BLaER1 treated with 17β-estradiol and CSF1 and Interleukin-3, amounts not matched to agents 10 nM and 100 nM (cell line): ENCODE data around the gene CLSTN1.

Experiments used
- H3K27ac ChIP-seq, 11 experiments: shearing (Covaris generic); formaldehyde crosslinking; 2 replicates each; pipeline ENCODE4 v1.8.1; 2022
- H3K27me3 ChIP-seq, 11 experiments: shearing (Covaris generic); formaldehyde crosslinking; 2 replicates each; pipeline ENCODE4 v1.8.1; 2022
- H3K36me3 ChIP-seq, 11 experiments: shearing (Covaris generic); formaldehyde crosslinking; 2 replicates each; pipeline ENCODE4 v1.8.1; 2022
- H3K4me1 ChIP-seq, 10 experiments: shearing (Covaris generic); formaldehyde crosslinking; 2 replicates each; pipeline ENCODE4 v1.8.1; 2022
- H3K4me2 ChIP-seq, 11 experiments: shearing (Covaris generic); formaldehyde crosslinking; 2 replicates each; pipeline ENCODE4 v1.8.1; 2022
- H3K4me3 ChIP-seq, 10 experiments: shearing (Covaris generic); formaldehyde crosslinking; 2 replicates each; pipeline ENCODE4 v1.8.1; 2022
- H3K9ac ChIP-seq, 11 experiments: shearing (Covaris generic); formaldehyde crosslinking; 2 replicates each; pipeline ENCODE4 v1.8.1; 2022
- H3K9me3 ChIP-seq, 11 experiments: shearing (Covaris generic); formaldehyde crosslinking; replicated peaks in 1 of 11; 2 replicates each; pipeline ENCODE4 v1.8.1; 2022
- H4K20me1 ChIP-seq, 11 experiments: shearing (Covaris generic); formaldehyde crosslinking; 2 replicates each; pipeline ENCODE4 v1.8.1; 2022
- Cebpa-rat ChIP-seq, 11 experiments: shearing (Covaris generic); IDR thresholded peaks; 2 replicates each; pipeline ENCODE4 v1.8.1; 2022

Gene CLSTN1

DNA sequence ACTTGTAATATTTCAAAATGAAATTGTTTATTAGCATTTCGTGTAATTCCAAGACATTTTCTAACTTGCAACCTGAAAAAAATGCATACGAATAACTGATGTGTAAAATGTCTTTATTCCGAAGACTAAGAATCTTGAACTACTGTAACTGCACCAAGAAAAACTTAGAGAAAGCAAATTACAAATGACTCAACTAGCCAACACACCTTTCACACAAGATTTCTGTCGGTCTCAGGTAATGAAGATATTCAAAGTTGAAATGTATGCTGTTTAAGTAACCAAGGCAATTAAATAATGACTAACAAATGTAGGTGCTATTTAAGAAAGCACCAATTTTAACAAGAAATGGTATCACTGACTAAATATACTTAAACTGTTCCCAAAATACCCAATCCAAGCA lies 2.1 kb downstream of the CLSTN1 start:
- Histone ChIP-seq H3K4me1 (peaks cover 46 to 61% (median 50%) of the 10 kb centered on the region in 10 experiments), H3K4me3 (peak overlapping the region in 8 of 10 experiments; percentile 92 to 100 (median 99); a peak in 10 of 20 replicates), H3K4me2 (peak overlapping the region; percentile 76 to 99 (median 95); a peak in 21 of 22 replicates), H3K36me3 (peaks cover 0 to 22% (median 16%) of the 10 kb centered on the region in 11 experiments; a peak in 17 of 22 replicates), H3K9me3 (peaks cover 0 to 19% (median 17%) of the 10 kb centered on the region in 11 experiments; a peak in 17 of 22 replicates), H3K9ac (peak overlapping the region in 8 of 11 experiments; percentile 84 to 95 (median 94); a peak in 13 of 22 replicates), H3K27me3 (no peaks in the 10 kb centered on the region), H3K27ac (no peak overlapping the region), H4K20me1 (peaks cover 5 to 39% (median 33%) of the 10 kb centered on the region in 11 experiments; a peak in 19 of 22 replicates)
- no peak for TF ChIP-seq Cebpa-rat (IDR thresholded peaks at IDR 0.05)

DNA sequence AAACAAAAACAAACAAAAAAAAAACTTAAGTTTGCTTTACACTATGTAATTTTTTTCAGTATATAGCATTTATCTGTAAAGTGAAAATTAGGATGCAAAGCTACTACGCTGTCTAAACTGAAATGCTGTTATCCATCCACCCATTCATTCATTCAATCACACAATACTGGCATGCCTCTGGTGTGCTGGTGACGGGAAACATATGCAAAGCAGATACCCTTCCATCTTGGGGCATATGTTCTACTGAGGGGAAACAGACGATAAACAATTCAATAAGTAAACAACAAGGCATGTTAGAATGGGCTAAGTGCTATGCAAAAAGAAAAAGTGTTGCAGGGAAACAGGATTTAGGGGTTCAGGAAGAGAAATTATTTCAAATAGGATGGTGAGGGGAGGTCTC lies 3.2 kb downstream of the CLSTN1 start:
- Histone ChIP-seq H3K9ac (no peak overlapping the region), H3K4me1 (peaks cover 45 to 59% (median 51%) of the 10 kb centered on the region in 10 experiments), H3K4me3 (no peak overlapping the region), H3K9me3 (peaks cover 0 to 22% (median 20%) of the 10 kb centered on the region in 11 experiments; a peak in 17 of 22 replicates), H3K27ac (no peak overlapping the region), H3K27me3 (no peaks in the 10 kb centered on the region), H4K20me1 (peaks cover 5 to 46% (median 33%) of the 10 kb centered on the region in 11 experiments; a peak in 19 of 22 replicates), H3K36me3 (peaks cover 0 to 29% (median 17%) of the 10 kb centered on the region in 11 experiments; a peak in 17 of 22 replicates), H3K4me2 (peak overlapping the region in 10 of 11 experiments; percentile 76 to 99 (median 94); a peak in 17 of 22 replicates)
- no peak for TF ChIP-seq Cebpa-rat (IDR thresholded peaks at IDR 0.05)

DNA sequence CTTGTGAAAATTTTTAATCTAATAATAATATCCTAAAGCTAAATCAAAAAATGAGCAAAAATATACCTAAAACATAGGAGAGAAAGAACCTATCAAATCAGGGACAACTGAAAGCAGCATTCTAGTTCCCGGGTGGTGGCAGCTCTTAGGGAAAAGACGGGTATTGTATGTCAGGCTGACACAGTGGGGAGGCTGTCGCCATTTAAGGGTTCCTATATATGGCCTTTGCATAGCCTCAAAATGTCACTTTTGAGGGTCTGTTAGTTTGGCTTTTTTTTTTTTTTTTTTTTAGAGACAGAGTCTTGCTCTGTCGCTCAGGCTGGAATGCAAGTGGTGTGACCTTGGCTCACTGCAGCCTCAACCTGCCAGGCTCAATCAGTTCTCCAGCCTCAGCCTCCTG lies 6.0 kb downstream of the CLSTN1 start:
- peaks cover 0 to 22% (median 20%) of the 10 kb centered on the region in 11 experiments; a peak in 17 of 22 replicates for H3K9me3 ChIP-seq
- H3K4me1 ChIP-seq: peaks cover 39 to 57% (median 48%) of the 10 kb centered on the region in 10 experiments
- H3K4me3 ChIP-seq: no peak overlapping the region
- H3K36me3 ChIP-seq: peaks cover 0 to 29% (median 17%) of the 10 kb centered on the region in 11 experiments; a peak in 17 of 22 replicates
- TF ChIP-seq Cebpa-rat (IDR thresholded peaks at IDR 0.05): no peak
- no peak overlapping the region for H3K27ac ChIP-seq
- H3K4me2 ChIP-seq: no peak overlapping the region
- peaks cover 9 to 66% (median 51%) of the 10 kb centered on the region in 11 experiments; a peak in 20 of 22 replicates for H4K20me1 ChIP-seq
- no peak overlapping the region for H3K9ac ChIP-seq
- no peaks in the 10 kb centered on the region for H3K27me3 ChIP-seq

DNA sequence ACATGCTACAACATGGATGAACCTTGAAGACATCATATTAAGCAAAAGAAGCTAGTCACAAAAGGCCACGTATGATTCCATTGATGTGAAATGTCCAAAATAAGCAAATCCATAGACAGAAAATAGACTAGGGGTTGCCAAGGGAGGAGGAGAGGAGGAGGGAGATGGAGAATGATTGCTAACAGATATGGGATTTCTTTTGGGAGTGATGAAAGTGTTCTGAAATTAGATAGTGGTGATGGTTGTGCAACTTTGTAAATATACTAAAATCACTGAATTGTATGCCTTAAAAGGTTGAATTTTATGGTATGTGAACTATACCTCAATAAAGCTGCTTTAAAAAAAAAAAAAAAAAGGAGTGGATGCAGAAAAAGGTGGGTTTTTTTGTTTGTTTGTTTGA lies 7.6 kb downstream of the CLSTN1 start:
- H3K9ac ChIP-seq: no peak overlapping the region
- peaks cover 6 to 66% (median 51%) of the 10 kb centered on the region in 11 experiments; a peak in 20 of 22 replicates for H4K20me1 ChIP-seq
- peaks cover 28 to 53% (median 35%) of the 10 kb centered on the region in 10 experiments for H3K4me1 ChIP-seq
- no peak overlapping the region for H3K4me3 ChIP-seq
- peaks cover 0 to 29% (median 17%) of the 10 kb centered on the region in 11 experiments; a peak in 17 of 22 replicates for H3K36me3 ChIP-seq
- peaks cover 0 to 22% (median 20%) of the 10 kb centered on the region in 11 experiments; a peak in 17 of 22 replicates for H3K9me3 ChIP-seq
- no peak for TF ChIP-seq Cebpa-rat (IDR thresholded peaks at IDR 0.05)
- H3K4me2 ChIP-seq: no peak overlapping the region
- no peak overlapping the region for H3K27ac ChIP-seq
- no peaks in the 10 kb centered on the region for H3K27me3 ChIP-seq

DNA sequence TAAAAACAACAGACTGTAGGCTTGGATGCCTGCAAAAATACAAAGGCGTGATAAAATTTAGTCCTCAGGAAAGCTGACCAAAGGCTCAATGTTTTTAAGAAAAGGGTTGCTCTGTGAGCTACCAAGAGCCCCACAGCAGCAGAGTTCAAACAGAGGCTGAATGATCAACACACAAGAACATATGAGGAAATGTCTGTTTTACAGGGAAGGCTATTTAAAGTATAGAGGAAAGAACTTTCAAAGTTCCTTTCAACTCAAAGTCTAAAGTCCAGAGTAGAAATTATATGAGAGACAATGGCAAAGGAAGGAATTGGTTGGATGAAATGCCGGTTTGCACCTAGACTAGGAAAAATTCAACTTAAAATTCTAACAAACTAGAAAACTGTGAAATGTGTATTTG lies 8.6 kb downstream of the CLSTN1 start:
- H3K9me3 ChIP-seq: peaks cover 0 to 22% (median 20%) of the 10 kb centered on the region in 11 experiments; a peak in 17 of 22 replicates
- H3K9ac ChIP-seq: peak overlapping the region in 1 of 11 experiments; percentile 10; a peak in 2 of 22 replicates
- H3K4me2 ChIP-seq: peak overlapping the region in 9 of 11 experiments; percentile 9 to 56 (median 24); a peak in 13 of 22 replicates
- H3K36me3 ChIP-seq: peaks cover 0 to 29% (median 17%) of the 10 kb centered on the region in 11 experiments; a peak in 17 of 22 replicates
- no peak overlapping the region for H3K4me3 ChIP-seq
- peaks cover 18 to 43% (median 28%) of the 10 kb centered on the region in 10 experiments for H3K4me1 ChIP-seq
- no peak for TF ChIP-seq Cebpa-rat (IDR thresholded peaks at IDR 0.05)
- peak overlapping the region in 1 of 11 experiments; percentile 26; a peak in 1 of 22 replicates for H3K27ac ChIP-seq
- H3K27me3 ChIP-seq: no peaks in the 10 kb centered on the region
- peaks cover 1 to 66% (median 51%) of the 10 kb centered on the region in 11 experiments; a peak in 20 of 22 replicates for H4K20me1 ChIP-seq

DNA sequence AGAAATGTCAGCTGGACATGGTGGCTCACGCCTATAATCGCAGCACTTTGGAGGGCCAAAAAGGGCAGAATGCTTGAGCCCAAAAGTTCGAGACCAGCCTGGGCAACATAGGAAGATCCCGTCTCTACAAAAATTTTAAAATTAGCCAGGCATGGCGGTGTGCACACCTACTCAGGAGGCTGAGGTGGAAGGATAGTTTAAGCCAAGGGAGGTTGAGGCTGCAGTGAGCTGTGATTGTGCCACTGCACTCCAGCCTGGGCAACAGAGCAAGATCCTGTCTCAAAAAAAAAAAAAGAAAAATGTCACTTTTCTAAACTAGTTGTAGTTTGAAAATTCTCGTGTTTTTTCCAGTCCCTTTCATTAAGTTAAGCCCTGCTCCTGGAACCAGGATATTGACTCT lies 9.1 kb downstream of the CLSTN1 start:
- H3K4me2 ChIP-seq: peak overlapping the region in 7 of 11 experiments; percentile 9 to 56 (median 27); a peak in 10 of 22 replicates
- H3K36me3 ChIP-seq: peaks cover 0 to 24% (median 17%) of the 10 kb centered on the region in 11 experiments; a peak in 17 of 22 replicates
- H3K4me3 ChIP-seq: no peak overlapping the region
- peaks cover 0 to 22% (median 20%) of the 10 kb centered on the region in 11 experiments; a peak in 17 of 22 replicates for H3K9me3 ChIP-seq
- peaks cover 13 to 38% (median 23%) of the 10 kb centered on the region in 10 experiments for H3K4me1 ChIP-seq
- H3K27ac ChIP-seq: peak overlapping the region in 1 of 11 experiments; percentile 26; a peak in 1 of 22 replicates
- H4K20me1 ChIP-seq: peaks cover 0 to 63% (median 49%) of the 10 kb centered on the region in 11 experiments; a peak in 20 of 22 replicates
- no peak for TF ChIP-seq Cebpa-rat (IDR thresholded peaks at IDR 0.05)
- no peaks in the 10 kb centered on the region for H3K27me3 ChIP-seq
- H3K9ac ChIP-seq: no peak overlapping the region

DNA sequence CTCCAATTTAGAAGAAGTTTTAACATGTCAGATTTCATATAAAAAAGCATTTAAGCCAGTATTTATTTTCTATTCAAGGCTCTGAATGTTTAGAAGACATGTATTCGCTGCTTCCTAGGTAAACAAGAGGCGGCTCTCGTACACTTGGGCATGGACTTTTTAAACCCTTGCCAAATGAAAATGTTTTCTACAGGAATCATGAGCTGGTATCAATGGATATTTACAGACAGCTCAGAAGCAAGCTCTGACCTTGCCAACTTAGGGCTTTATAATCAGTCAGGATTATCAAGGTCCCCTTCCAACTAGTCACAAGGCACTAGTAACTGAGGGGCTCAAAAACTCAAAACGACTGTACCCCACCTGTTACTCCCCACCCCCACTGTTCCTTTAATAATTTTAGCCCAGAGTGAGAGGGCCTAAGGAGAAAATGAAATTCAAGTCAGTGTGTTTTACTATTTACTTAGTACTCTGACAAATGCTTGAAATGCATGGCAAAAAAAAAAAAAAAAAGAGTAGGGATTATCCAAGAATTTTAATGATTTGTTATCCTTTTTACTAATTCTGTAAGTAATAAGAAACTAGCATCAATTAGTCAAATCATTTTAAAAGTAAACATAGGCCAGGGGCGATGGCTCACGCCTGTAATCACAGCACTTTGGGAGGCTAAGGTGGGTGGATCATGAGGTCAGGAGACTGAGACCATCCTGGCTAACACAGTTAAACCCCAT lies 12.4 kb downstream of the CLSTN1 start:
- Histone ChIP-seq H3K27me3 (no peaks in the 10 kb centered on the region), H3K27ac (no peak overlapping the region), H3K4me3 (no peak overlapping the region), H3K36me3 (peaks cover 0 to 31% (median 17%) of the 10 kb centered on the region in 11 experiments; a peak in 15 of 22 replicates), H3K9me3 (peaks cover 0 to under 1% (median 0%) of the 10 kb centered on the region in 11 experiments; a peak in 1 of 22 replicates), H4K20me1 (peaks cover 24 to 92% (median 77%) of the 10 kb centered on the region in 11 experiments; a peak in 21 of 22 replicates), H3K9ac (no peak overlapping the region), H3K4me2 (no peak overlapping the region), H3K4me1 (peaks cover 14 to 51% (median 24%) of the 10 kb centered on the region in 10 experiments; a peak in 19 of 20 replicates)
- no peak for TF ChIP-seq Cebpa-rat (IDR thresholded peaks at IDR 0.05)

DNA sequence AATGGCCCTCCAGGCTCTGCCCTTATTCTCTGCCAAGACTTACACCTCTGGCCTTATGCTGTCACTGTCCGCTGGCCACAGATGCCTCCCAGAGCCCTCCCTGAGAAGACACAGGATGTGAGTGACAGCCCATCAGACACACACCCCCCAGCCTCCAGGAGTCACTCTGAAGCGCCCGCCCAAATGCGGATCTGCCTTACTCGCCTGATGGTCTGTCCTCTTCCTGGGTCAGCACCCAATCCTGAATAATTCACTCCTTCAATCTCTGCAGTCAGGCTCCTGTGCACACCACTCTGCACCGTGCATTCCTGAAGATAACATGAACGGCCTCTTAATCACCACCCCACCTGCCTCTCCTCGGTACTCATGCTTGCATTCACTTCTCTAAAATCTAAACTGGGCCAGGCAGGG lies 14.7 kb downstream of the CLSTN1 start:
- peaks cover 32 to 96% (median 86%) of the 10 kb centered on the region in 11 experiments; a peak in 21 of 22 replicates for H4K20me1 ChIP-seq
- 0 out of 22 replicates have a peak overlapping the region, but pooled peaks of 3 of the 11 experiments have one; percentile 2 to 7 (median 3) for H3K4me2 ChIP-seq
- no peaks in the 10 kb centered on the region for H3K9me3 ChIP-seq
- no peak for TF ChIP-seq Cebpa-rat (IDR thresholded peaks at IDR 0.05)
- no peak overlapping the region; a peak in 1 of 22 replicates for H3K9ac ChIP-seq
- peaks cover 0 to 27% (median 16%) of the 10 kb centered on the region in 11 experiments; a peak in 13 of 22 replicates for H3K36me3 ChIP-seq
- H3K4me3 ChIP-seq: no peak overlapping the region
- no peaks in the 10 kb centered on the region for H3K27me3 ChIP-seq
- H3K4me1 ChIP-seq: peaks cover 6 to 57% (median 24%) of the 10 kb centered on the region in 10 experiments; a peak in 16 of 20 replicates
- H3K27ac ChIP-seq: no peak overlapping the region
